ENCODE results near the gene CHIC2. TPM values are rescaled to one million over a fixed set of nuclear protein-coding genes. Genes with fewer than 3 reads are reported as not detected.

CHIC2 gene
- total RNA-seq, 2 experiments from 2014 or later, result 12.6 to 16.2 TPM

DNA sequence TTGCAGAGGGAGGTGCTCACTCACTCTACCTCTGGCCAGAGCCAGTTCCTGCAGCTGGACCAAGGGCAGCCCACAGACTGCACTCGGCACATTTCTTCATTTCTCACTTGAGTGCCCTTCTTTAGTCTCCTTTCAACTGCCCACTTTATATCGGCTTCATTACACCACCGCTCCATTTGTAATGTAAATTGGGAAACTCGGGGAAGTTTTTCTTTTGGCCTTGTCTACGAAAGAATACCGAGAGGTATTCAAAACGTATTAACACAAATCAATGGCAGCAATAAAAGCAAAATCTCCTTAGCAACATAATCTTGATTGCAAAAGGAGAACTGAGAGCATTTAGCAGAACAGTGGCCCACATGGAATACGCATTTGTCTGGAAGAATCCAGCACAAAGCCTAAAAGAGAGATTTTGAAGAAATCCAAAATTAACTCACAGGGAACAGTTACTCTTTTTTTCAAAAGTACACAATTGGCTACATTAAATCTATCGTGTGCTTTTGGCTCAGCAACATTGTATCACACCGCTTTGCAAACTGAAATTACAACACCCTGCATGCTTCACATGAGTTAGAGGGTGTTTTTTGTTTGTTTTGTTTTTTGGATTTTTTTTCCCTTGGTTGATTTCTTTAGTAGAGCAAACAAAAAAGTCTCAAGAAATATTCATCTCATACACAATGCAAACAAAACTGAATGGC lies 62.6 kb downstream of the CHIC2 start:
- ATAC-seq (no peak), DNase-seq (no peak)
- Mint-ChIP-seq H3K36me3 (peaks cover 17% of the 10 kb centered on the region), H3K9me3 (ENCODE audit: low read depth) (no peaks in the 10 kb centered on the region), H3K27me3 (no peaks in the 10 kb centered on the region), H3K27ac (no peak overlapping the region), H3K4me1 (peaks cover 12% of the 10 kb centered on the region), H3K4me3 (no peak overlapping the region)
- CTCF ChIA-PET, result no interaction called here

DNA sequence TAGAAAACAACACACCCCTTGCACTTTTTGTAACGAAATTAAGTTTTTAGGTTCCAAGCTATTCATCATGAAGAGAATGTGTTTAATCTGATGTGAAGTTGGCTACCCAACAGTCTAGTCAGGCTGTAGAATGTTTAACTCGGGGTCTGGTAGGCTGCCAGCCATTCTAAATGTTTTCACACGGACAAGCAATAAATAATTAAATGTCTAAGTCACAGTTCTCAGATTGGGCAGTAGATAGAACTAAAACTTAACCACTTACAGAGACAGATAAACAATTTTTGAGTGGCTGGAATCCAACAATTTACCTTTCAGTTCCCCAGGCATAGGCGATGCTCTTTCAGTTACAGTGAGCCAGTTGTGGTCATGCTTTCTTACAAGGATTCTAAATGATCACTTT lies 66.5 kb downstream of the CHIC2 start:
- Mint-ChIP-seq H3K27me3 (no peaks in the 10 kb centered on the region), H3K4me1 (no peaks in the 10 kb centered on the region), H3K4me3 (no peak overlapping the region), H3K9me3 (ENCODE audit: low read depth) (no peaks in the 10 kb centered on the region), H3K36me3 (peaks cover 8% of the 10 kb centered on the region), H3K27ac (no peak overlapping the region)
- no peak for DNase-seq
- CTCF ChIA-PET, result no interaction called here
- ATAC-seq, result no peak

DNA sequence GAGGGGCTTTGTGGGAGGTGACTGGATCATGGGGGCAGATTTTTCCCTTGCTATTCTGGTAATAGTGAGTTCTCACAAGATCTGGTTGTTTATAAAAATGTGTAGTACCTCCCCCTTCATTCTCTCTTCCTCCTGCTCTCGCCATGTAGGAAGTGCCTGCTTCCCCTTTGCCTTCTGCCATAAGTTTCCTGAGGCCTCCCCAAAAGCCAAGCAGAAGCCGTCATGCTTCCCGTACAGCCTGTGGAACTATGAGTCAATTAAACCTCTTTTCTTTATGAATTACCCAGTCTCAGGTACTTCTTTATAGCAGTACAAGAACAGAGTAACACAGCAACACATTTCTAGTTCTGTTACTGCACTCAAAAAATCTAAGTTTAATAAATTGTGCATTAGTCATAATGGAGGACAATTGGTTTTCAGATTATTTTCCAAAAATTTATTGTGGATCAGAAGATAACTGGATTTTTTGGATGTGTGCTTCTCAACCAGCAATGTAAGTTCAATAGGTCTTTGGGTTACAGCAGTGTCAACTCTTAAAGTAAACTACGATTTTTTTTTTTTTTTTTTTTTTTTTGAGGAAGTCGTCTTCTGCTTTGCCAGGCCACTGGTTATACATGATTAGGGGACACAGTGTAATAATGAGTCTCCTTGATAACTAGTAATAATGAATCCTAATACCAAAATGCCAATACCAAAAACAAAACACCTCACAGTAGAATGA lies 69.9 kb downstream of the CHIC2 start:
- Mint-ChIP-seq H3K4me1 (no peaks in the 10 kb centered on the region), H3K27me3 (no peaks in the 10 kb centered on the region), H3K36me3 (peaks cover 6% of the 10 kb centered on the region), H3K27ac (no peak overlapping the region), H3K9me3 (ENCODE audit: low read depth) (no peaks in the 10 kb centered on the region), H3K4me3 (no peak overlapping the region)
- DNase-seq (no peak), ATAC-seq (no peak)
- CTCF ChIA-PET, result no interaction called here

DNA sequence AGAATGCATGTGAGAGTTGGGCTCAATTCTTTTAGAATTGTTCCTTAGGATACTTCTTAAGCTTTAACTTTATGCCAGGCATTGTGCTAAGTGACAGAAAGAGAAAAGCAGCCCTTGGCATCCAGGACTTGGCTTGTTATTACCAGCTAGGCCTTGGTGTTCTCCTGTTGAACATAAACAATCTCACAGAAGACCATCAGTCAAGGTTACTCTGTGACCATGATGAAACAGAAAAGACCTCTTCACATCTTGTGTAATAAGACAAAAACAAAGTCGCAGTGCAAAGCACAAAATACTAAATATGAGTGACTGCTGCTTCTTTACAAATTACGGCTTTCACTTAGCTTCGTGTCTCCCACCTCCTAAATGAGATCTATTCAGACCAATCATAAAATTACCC lies 71.6 kb downstream of the CHIC2 start:
- peaks cover 2% of the 10 kb centered on the region for H3K36me3 Mint-ChIP-seq
- no peak overlapping the region for H3K4me3 Mint-ChIP-seq
- H3K4me1 Mint-ChIP-seq, result no peaks in the 10 kb centered on the region
- no peaks in the 10 kb centered on the region for H3K9me3 Mint-ChIP-seq (ENCODE audit: low read depth)
- H3K27me3 Mint-ChIP-seq, result no peaks in the 10 kb centered on the region
- no peak for DNase-seq
- CTCF ChIA-PET, result no interaction called here
- no peak overlapping the region for H3K27ac Mint-ChIP-seq
- no peak for ATAC-seq

DNA sequence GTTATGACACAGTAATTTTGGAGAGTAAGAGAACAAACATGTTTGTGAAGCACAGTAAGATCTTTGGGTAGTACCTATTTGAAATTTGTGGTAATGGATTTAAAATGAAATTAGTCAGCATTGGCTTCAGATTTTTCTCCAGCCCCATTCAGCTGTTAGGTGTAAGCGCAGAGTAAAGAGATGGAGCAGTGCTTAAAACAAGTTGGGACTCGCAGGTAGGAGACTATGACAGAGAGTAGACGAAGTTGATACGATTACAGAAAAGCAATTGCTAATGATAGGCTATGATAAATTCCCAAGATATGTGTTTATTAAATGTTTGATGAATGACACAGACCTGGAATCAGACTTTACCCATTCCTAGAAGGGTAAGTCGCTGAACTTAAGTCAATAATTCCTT lies 72.6 kb downstream of the CHIC2 start:
- CTCF ChIA-PET, result no interaction called here
- DNase-seq, result no peak
- no peaks in the 10 kb centered on the region for H3K27me3 Mint-ChIP-seq
- no peak overlapping the region for H3K27ac Mint-ChIP-seq
- no peaks in the 10 kb centered on the region for H3K9me3 Mint-ChIP-seq (ENCODE audit: low read depth)
- peaks cover 2% of the 10 kb centered on the region for H3K36me3 Mint-ChIP-seq
- ATAC-seq, result no peak
- H3K4me3 Mint-ChIP-seq, result no peak overlapping the region
- no peaks in the 10 kb centered on the region for H3K4me1 Mint-ChIP-seq

DNA sequence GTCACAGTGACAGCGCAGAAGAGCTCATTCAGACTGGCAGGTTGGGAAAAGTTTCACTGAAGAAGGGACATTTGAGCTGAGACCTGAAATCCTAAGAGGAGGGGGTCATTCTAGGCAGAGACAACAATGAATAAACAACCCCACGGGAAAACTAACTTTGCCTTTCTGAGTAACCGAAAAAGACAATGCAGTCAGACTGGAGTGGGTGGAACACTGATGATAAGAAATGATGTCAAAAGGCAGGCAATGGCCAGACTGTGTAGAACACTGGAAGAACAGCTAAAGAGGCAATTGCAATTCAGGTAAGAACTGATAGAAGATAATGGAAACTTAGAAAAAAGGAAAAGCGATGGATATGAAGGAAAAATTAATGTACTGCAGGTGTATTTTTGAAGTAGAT lies 73.8 kb downstream of the CHIC2 start:
- no peaks in the 10 kb centered on the region for H3K4me1 Mint-ChIP-seq
- no peak overlapping the region for H3K4me3 Mint-ChIP-seq
- no peaks in the 10 kb centered on the region for H3K27me3 Mint-ChIP-seq
- H3K9me3 Mint-ChIP-seq (ENCODE audit: low read depth), result no peaks in the 10 kb centered on the region
- ATAC-seq (no peak), DNase-seq (no peak)
- CTCF ChIA-PET, result no interaction called here
- H3K36me3 Mint-ChIP-seq, result peaks cover 2% of the 10 kb centered on the region
- no peak overlapping the region for H3K27ac Mint-ChIP-seq

DNA sequence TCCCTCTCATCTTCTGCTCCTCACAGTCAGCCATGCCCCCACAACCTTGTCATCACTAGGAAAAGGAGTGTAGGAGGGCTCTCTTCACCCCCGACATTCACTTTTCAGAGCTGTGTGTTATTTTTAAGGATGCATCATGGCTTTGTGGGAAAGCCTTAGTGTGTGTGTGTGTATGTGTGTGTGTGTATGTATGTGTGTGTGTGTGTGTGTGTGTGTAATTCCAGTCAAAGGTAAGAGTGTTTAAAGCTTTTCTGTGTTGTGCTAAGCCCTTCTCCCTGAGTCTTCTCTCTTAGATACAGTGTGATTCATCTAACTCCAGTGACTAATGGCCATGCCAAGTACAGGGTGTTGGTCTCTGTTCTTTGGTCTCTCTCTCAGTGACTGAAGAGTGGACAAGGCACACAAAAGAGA lies 76.6 kb downstream of the CHIC2 start:
- H3K4me1 Mint-ChIP-seq, result no peaks in the 10 kb centered on the region
- no peaks in the 10 kb centered on the region for H3K27me3 Mint-ChIP-seq
- no peak overlapping the region for H3K27ac Mint-ChIP-seq
- DNase-seq, result no peak
- no peak overlapping the region for H3K4me3 Mint-ChIP-seq
- H3K9me3 Mint-ChIP-seq (ENCODE audit: low read depth), result no peaks in the 10 kb centered on the region
- CTCF ChIA-PET, result no interaction called here
- H3K36me3 Mint-ChIP-seq, result no peaks in the 10 kb centered on the region
- no peak for ATAC-seq

DNA sequence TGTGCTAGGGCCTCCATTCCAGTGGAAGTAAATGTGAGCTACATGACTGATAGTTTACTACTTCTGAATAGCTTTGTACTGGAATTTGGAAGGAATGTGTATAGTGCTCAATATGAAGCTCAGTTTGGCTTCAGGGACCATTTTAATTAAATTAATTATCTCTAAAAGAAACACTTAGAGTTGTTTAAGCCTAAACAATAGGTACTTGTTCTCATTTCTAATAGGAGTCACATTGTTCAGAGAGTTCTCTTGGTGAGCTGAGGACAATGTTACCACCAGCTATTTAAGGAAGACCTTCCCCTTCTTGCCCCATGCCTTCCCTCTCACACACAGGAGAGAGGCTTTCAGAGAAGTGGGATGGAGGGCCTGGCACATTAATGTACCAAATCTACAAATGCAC lies 78.3 kb downstream of the CHIC2 start:
- no peaks in the 10 kb centered on the region for H3K36me3 Mint-ChIP-seq
- H3K27me3 Mint-ChIP-seq, result no peaks in the 10 kb centered on the region
- no peaks in the 10 kb centered on the region for H3K9me3 Mint-ChIP-seq (ENCODE audit: low read depth)
- H3K4me1 Mint-ChIP-seq, result no peaks in the 10 kb centered on the region
- DNase-seq, result no peak
- no peak overlapping the region for H3K27ac Mint-ChIP-seq
- no peak overlapping the region for H3K4me3 Mint-ChIP-seq
- ATAC-seq, result no peak
- CTCF ChIA-PET, result no interaction called here

DNA sequence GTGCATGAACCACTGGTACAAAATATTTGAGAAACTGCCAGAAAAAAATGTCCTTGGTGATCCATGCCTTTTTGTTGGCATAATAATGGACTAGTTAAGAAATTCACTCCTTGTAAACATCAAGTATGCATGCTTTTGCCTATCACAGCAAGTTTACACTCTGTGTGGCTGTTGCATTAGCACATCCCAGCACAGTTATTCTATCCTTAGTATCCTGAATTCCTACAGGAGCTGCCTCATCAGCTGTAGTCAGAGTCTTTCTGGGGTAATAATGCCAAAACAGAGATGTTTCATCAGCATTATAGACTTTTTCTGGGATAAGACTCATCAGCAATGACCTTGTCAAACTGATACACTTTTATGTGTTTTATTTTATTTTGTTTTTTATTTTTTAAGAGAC lies 82.8 kb downstream of the CHIC2 start:
- Mint-ChIP-seq H3K9me3 (ENCODE audit: low read depth) (no peaks in the 10 kb centered on the region), H3K4me1 (no peaks in the 10 kb centered on the region), H3K27ac (no peak overlapping the region), H3K36me3 (no peaks in the 10 kb centered on the region), H3K4me3 (no peak overlapping the region), H3K27me3 (no peaks in the 10 kb centered on the region)
- CTCF ChIA-PET, result no interaction called here
- ATAC-seq (no peak), DNase-seq (no peak)

DNA sequence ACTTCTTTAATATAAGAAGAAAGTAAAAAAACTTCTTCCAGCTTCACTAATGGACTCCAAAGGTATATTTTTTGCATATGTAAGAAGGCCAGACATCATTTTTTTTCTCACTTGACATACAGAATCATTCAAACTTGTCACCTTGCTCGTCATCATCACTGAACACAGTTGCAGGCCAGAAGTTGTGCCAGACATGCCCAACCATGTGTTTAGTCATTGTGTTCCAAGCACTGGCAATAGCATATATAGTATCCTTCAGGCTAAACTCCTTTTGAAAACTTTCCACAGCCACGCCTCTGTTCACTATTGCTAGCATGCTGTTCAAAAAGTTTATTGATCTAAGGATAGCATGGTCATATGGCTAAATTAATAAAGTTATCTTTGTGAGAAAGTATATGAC lies 83.3 kb downstream of the CHIC2 start:
- no peaks in the 10 kb centered on the region for H3K27me3 Mint-ChIP-seq
- no peak overlapping the region for H3K4me3 Mint-ChIP-seq
- H3K36me3 Mint-ChIP-seq, result no peaks in the 10 kb centered on the region
- CTCF ChIA-PET, result no interaction called here
- no peak for DNase-seq
- no peaks in the 10 kb centered on the region for H3K4me1 Mint-ChIP-seq
- no peak for ATAC-seq
- H3K27ac Mint-ChIP-seq, result no peak overlapping the region
- no peaks in the 10 kb centered on the region for H3K9me3 Mint-ChIP-seq (ENCODE audit: low read depth)

DNA sequence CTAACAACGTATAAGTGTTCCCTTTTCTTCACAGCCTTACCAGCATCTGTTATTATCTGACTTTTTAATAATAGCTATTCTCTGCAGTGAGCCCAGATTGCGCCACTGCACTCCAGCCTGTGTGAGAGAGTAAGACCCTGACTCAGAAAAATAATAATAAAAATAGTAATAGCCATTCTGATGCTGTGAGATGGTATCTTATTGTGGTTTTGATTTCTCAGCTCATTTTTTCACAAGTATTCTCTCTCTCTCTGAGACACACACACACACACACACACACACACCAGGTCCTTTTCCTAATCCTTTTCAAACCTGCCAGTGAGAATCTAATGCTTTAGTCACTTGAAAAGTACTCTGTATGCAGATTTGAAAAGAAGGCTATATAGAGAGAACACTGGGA lies 89.8 kb downstream of the CHIC2 start:
- no peaks in the 10 kb centered on the region for H3K9me3 Mint-ChIP-seq (ENCODE audit: low read depth)
- CTCF ChIA-PET, result no interaction called here
- no peaks in the 10 kb centered on the region for H3K4me1 Mint-ChIP-seq
- ATAC-seq (no peak), DNase-seq (no peak)
- H3K27me3 Mint-ChIP-seq, result no peaks in the 10 kb centered on the region
- no peak overlapping the region for H3K4me3 Mint-ChIP-seq
- H3K36me3 Mint-ChIP-seq, result no peaks in the 10 kb centered on the region
- no peak overlapping the region for H3K27ac Mint-ChIP-seq

DNA sequence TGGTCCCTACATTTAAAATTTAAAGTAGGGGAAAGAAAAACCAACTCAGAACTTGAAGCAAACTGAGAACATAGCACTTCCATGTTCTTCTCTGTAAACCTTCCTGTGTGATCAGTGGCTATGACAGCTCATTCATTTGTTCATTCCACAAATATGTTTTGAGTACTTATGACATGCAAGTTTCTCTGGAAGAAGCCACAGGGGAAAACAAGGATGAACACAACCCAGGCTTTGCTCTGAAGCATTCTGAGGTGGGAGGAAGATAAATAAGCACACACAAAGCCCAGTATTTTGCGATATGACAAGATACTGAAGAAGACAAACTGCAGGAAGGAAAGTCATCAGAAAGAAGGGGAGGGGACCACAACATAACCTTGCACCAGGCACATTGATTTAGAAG lies 96.4 kb downstream of the CHIC2 start:
- no peaks in the 10 kb centered on the region for H3K4me1 Mint-ChIP-seq
- no peaks in the 10 kb centered on the region for H3K9me3 Mint-ChIP-seq (ENCODE audit: low read depth)
- H3K27me3 Mint-ChIP-seq, result no peaks in the 10 kb centered on the region
- ATAC-seq (no peak), DNase-seq (no peak)
- H3K4me3 Mint-ChIP-seq, result no peak overlapping the region
- H3K36me3 Mint-ChIP-seq, result no peaks in the 10 kb centered on the region
- CTCF ChIA-PET, result no interaction called here
- H3K27ac Mint-ChIP-seq, result no peak overlapping the region

DNA sequence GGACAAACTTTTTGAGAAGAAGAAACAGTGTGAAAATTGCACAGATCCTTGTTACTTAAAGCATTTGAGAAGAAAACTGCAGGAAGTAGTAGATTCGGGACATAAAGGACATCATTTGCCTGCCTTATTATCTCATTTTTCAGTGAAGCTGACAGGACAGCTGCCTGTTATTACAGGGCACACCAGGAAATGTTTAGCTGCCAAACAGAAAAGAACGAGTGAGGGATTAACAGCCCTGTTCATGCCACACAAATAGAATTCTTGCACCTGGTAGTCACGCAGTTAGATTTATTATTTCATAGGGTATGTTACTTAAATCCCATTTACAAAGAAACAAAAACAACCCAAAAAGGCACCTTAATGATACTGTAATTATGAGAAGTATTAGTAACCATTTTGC lies 100.6 kb downstream of the CHIC2 start:
- no peak overlapping the region for H3K27ac Mint-ChIP-seq
- no peaks in the 10 kb centered on the region for H3K27me3 Mint-ChIP-seq
- no peaks in the 10 kb centered on the region for H3K9me3 Mint-ChIP-seq (ENCODE audit: low read depth)
- no peaks in the 10 kb centered on the region for H3K4me1 Mint-ChIP-seq
- H3K36me3 Mint-ChIP-seq, result no peaks in the 10 kb centered on the region
- H3K4me3 Mint-ChIP-seq, result no peak overlapping the region
- ATAC-seq (no peak), DNase-seq (no peak)
- CTCF ChIA-PET, result no interaction called here

DNA sequence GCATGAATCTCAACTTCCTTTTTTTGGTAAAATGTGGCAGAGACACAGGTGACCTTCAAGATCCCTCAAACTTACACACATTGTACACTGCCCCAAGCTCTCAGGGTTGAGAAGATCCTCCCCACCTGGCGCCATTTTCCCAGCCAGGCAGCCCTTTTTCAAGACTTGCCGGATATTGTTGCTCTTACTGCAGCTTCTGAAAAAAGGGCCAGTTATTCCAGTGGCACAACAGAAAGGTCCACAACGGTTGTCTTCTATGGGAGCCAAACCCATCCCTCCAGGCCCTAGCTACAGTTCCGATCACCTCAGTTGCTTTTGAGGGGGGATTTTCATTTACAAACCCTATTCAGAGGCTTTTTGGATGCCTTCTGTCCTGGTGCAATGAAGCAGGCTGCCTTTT lies 101.1 kb downstream of the CHIC2 start:
- DNase-seq (no peak), ATAC-seq (no peak)
- Mint-ChIP-seq H3K4me3 (no peak overlapping the region), H3K27me3 (no peaks in the 10 kb centered on the region), H3K9me3 (ENCODE audit: low read depth) (no peaks in the 10 kb centered on the region), H3K4me1 (no peaks in the 10 kb centered on the region), H3K36me3 (no peaks in the 10 kb centered on the region), H3K27ac (no peak overlapping the region)
- CTCF ChIA-PET, result no interaction called here

Data from activated CD8-positive, alpha-beta memory T cell treated with anti-CD3 and anti-CD28 coated beads, Interleukin-2, amount 10 ng/mL, durations not matched to agents 7 days and 5 days (primary cell).